GM12864 (cell line): ENCODE data around the gene CRIM1.

Experiments used
- DNase-seq: peaks from one replicate; pipeline ENCODE4 v3.0.0-alpha.2; 2011; ENCODE audit warnings: low read depth
- H3K4me3 ChIP-seq: 2 replicates; pipeline ENCODE4 v1.5.1; 2011; ENCODE audit warnings: mild to moderate bottlenecking, low read depth, low read length, control low read depth
- TF ChIP-seq, protein P1 (sequence below): IDR thresholded peaks from 2 replicates; pipeline ENCODE4 v1.5.1; 2011; ENCODE audit warnings: low read depth, mild to moderate bottlenecking, moderate library complexity, low read length, control low read depth, inconsistent platforms; ENCODE audit errors: missing control alignments

The CRIM1 gene

DNA sequence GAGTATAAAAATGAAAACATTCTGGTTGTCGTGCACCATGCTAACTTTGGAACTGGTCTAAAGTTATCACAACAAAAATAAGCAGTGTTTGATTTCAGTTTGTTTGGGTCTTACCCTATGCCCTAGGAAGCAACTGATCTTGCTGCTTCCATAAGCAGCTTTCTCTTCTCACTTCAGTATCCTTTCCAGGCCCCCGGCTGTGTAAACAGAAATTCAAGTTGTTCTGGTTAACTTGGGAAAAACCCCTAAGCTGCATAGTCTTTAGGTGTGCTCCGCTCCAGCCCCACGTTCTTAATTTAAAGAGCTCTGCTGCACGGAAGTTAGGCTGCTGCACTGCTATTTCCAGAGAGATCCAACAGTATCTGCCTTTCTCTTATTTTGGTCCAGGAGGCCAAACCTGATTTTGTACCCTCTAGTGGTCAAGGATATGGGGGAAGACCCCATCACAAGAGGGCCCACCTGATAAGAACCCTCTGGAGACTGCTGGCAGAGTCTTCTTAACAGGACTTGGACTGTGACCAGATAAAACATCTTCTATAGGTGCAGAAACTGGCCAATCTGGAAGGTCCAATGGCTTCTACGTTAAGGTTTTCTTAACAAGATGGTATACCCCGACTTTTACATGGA, 173.3 kb downstream of the CRIM1 start:
- no peak for DNase-seq
- H3K4me3 ChIP-seq: no peak overlapping the region
- TF ChIP-seq, protein P1, sequence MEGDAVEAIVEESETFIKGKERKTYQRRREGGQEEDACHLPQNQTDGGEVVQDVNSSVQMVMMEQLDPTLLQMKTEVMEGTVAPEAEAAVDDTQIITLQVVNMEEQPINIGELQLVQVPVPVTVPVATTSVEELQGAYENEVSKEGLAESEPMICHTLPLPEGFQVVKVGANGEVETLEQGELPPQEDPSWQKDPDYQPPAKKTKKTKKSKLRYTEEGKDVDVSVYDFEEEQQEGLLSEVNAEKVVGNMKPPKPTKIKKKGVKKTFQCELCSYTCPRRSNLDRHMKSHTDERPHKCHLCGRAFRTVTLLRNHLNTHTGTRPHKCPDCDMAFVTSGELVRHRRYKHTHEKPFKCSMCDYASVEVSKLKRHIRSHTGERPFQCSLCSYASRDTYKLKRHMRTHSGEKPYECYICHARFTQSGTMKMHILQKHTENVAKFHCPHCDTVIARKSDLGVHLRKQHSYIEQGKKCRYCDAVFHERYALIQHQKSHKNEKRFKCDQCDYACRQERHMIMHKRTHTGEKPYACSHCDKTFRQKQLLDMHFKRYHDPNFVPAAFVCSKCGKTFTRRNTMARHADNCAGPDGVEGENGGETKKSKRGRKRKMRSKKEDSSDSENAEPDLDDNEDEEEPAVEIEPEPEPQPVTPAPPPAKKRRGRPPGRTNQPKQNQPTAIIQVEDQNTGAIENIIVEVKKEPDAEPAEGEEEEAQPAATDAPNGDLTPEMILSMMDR: no peak

DNA sequence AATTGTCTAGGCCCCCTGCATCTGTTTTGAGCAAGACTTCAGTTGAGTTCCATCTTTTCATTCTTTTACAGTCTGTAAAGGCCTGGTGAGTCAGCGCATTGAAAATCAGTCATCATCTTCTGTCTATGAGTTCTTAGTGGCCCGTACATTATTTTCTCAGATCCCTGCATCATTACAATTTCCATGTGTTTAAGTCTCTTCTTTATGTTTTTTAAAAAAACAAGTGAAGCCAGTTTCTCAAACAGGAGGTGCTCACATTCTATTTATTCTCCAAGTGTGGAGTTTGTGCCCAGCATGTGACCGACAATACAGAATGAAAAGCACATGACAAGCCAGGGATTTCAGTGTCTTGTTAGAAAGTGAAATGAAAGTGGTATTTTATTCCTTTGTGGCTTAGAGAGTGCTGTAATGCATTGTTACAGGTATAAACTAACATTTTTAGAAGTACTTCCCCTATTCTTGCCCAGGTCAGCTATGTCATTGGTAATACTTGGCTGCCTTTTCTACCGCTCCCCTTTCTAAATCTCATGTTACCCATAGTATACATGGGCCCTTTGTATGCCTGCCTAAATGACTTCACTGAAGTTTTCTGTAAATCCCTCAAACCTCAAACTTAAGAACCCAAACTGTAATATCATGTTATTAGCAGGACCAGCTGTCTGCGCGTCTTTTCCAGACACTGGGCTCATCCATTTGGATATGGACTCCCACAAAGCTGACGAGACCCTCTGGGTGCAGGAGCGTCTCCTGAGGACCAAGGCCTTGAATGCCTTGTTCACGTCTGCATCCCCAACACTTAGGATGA, 174.8 kb downstream of the CRIM1 start:
- TF ChIP-seq, protein P1: no peak
- no peak overlapping the region for H3K4me3 ChIP-seq
- peak; percentile 15 for DNase-seq

DNA sequence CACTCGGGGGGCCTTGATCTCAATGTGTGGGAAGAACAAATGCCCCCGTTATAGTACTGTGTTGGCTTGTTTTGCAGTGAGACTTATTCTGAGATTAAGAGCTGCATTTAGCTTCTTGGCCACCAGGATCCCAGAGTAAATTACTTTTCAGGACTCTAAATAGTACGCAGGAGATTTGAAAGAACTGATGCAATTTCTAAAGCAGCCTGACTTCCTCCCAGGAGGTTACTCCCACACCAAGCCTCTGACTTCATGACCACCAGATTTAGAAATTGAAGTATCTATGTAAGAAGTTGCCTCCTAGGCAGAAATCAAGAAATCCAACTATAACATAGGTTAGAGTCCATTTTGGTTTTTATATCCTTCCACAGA, 175.4 kb downstream of the CRIM1 start:
- no peak for DNase-seq
- H3K4me3 ChIP-seq: no peak overlapping the region
- TF ChIP-seq, protein P1: peak; percentile 8

DNA sequence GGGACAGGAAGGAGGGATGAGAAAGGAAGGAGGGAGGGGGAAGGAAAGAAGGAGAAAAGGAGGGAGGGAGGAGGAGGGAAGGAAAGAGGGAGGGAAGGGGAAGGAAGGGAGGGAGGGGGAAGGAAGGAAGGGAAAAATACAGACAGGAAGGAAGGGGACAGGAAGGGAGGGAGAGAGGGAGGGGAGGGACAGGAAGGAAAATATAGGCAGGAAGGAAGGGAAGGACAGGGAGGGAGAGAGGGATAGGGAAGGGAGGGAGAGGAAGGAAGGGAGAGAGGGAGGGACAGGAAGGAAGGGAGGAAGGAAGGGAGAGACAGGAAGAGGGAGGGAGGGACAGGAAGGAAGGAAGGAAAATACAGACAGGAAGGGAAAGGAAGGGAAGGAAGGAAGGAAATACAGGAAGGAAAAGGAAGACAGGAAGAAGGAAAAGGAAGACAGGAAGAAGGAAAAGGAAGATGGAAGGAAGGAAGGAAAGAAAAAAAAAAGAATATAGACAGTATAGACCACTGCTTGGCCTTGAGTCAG, 178.8 kb downstream of the CRIM1 start:
- TF ChIP-seq, protein P1: no peak
- no peak for DNase-seq
- no peak overlapping the region for H3K4me3 ChIP-seq

DNA sequence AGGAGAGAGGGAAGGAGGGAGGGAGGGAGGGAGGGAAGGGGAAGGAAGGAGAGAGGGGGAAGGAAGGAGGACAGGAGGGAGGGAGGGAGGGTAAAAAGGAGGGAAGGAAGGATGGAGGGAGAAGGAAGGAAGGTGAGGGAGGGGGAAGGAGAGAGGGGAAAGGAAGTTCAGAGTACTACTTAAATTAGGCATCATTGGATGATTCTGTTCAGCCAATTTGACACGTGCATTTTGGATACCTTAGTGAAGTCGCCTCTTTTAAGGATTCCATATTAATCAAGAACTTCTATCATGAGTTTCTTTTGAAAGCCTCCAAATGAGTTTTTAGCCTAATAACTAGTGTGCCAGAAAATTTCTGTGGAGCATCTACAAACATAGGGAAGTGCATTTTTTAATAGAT, 179.5 kb downstream of the CRIM1 start:
- TF ChIP-seq, protein P1: no peak

DNA sequence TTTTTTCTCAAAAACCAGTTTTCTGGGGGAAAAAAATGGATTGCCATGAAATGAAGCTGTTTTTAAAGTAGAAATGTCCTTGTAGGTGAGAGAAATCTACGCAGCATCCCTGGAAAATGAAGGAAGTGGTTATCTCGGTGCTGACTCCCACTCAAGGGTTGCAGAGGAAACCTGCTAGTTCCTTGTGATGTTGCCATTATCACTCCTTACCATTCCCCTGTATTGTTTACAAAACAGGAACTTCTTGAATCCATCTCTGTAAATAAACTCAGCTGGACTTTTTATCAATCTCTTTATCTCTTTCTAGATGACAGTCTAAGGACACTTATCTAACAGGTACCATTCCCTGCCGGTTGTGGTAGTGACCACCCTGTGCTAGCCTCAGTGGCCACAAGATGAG, 181.2 kb downstream of the CRIM1 start:
- no peak for DNase-seq
- no peak overlapping the region for H3K4me3 ChIP-seq
- TF ChIP-seq, protein P1: no peak

More for the DNA sequence above, 179.5 kb downstream of the CRIM1 start:
- no peak for DNase-seq
- H3K4me3 ChIP-seq: no peak overlapping the region
